Posterior cingulate gyrus (tissue), 11 donors: ENCODE measurements around the gene PATZ1.

Source experiments
- DNase-seq, 10 donors: peaks; one replicate each; pipeline versions ENCODE4 v3.0.0 to v3.0.0-alpha.2; 2020 to 2021; ENCODE audit warnings: mixed read lengths in 3 of 10
- intact Hi-C: fragments of 100-400 bp; cut with DNase I; formaldehyde crosslinking; loops from one replicate; pipeline ENCODE4 v1.15.1; 2023

The PATZ1 gene

GRCh38 chr22:31287818-31288495, 58.2 kb downstream of the PATZ1 start:
- DNase-seq, result no peak
- intact Hi-C loops, result no loop called here

- intact Hi-C loops, result no loop called here
- DNase-seq, result no peak
Observed at GRCh38 chr22:31286360-31287255, 59.5 kb downstream of the PATZ1 start.

GRCh38 chr22:31284281-31285155, 61.6 kb downstream of the PATZ1 start:
- intact Hi-C loops, result no loop called here
- no peak for DNase-seq

GRCh38 chr22:31282748-31283468, 63.2 kb downstream of the PATZ1 start:
- intact Hi-C loops, result no loop called here
- DNase-seq, result no peak

GRCh38 chr22:31281733-31282132, 64.4 kb downstream of the PATZ1 start:
- intact Hi-C loops, result no loop called here
- DNase-seq, result no peak

- DNase-seq, result no peak
- intact Hi-C loops, result no loop called here
Observed at GRCh38 chr22:31279821-31280505, 66.2 kb downstream of the PATZ1 start.

- intact Hi-C loops, result no loop called here
- DNase-seq, result no peak
Observed at GRCh38 chr22:31279327-31279669, 66.8 kb downstream of the PATZ1 start.

GRCh38 chr22:31278626-31279326, 67.4 kb downstream of the PATZ1 start:
- DNase-seq, result no peak
- intact Hi-C loops, result no loop called here

GRCh38 chr22:31278151-31278621, 68.0 kb downstream of the PATZ1 start:
- intact Hi-C loops, result no loop called here
- no peak for DNase-seq

- intact Hi-C loops, result no loop called here
- no peak for DNase-seq
Observed at GRCh38 chr22:31277741-31278140, 68.4 kb downstream of the PATZ1 start.

GRCh38 chr22:31276426-31277167, 69.5 kb downstream of the PATZ1 start:
- no peak for DNase-seq
- intact Hi-C loops, result no loop called here
